Liver (tissue), 9 donors: ENCODE data around the gene RAB22A. TPM values are rescaled to one million over a fixed set of nuclear protein-coding genes. Genes with fewer than 3 reads are reported as not detected.

Experiments used
- DNase-seq: peaks from one replicate; pipeline ENCODE4 v3.0.0-alpha.2; 2017; ENCODE audit warnings: low spot score
- H3K27ac ChIP-seq, 2 donors: one replicate each; pipeline ENCODE4 v1.7.0; 2013; ENCODE audit warnings: inconsistent platforms in 2 of 2, low read length in 2 of 2, control low read depth in 1 of 2, low read depth in 1 of 2, mild to moderate bottlenecking in 1 of 2
- H3K27me3 ChIP-seq, 4 donors: one replicate each; pipeline versions ENCODE4 v1.6.1 to v1.7.0; 2013; ENCODE audit warnings: low read length in 3 of 4, inconsistent platforms in 1 of 4, mild to moderate bottlenecking in 1 of 4, moderate library complexity in 1 of 4; ENCODE audit not compliant: control insufficient read depth in 4 of 4, insufficient read depth in 4 of 4
- H3K36me3 ChIP-seq, 4 donors: one replicate each; pipeline versions ENCODE4 v1.6.1 to v1.7.0; 2013; ENCODE audit warnings: low read length in 3 of 4, mild to moderate bottlenecking in 3 of 4, low read depth in 1 of 4, moderate library complexity in 1 of 4; ENCODE audit not compliant: control insufficient read depth in 4 of 4, insufficient read depth in 3 of 4
- H3K4me1 ChIP-seq, 4 donors: one replicate each; pipeline versions ENCODE4 v1.6.1 to v1.7.0; 2013; ENCODE audit warnings: low read length in 3 of 4, mild to moderate bottlenecking in 3 of 4, moderate library complexity in 1 of 4; ENCODE audit not compliant: control insufficient read depth in 4 of 4, insufficient read depth in 4 of 4
- H3K4me3 ChIP-seq, 3 donors: one replicate each; pipeline versions ENCODE4 v1.6.1 to v1.7.0; 2013; ENCODE audit warnings: low read length in 3 of 3, control low read depth in 1 of 3, low read depth in 1 of 3, mild to moderate bottlenecking in 1 of 3
- H3K9ac ChIP-seq, 2 donors: one replicate each; pipeline ENCODE4 v1.7.0; 2013; ENCODE audit warnings: low read length in 2 of 2, mild to moderate bottlenecking in 2 of 2, moderate library complexity in 2 of 2, control low read depth in 1 of 2, low read depth in 1 of 2
- H3K9me3 ChIP-seq, 4 donors: one replicate each; pipeline versions ENCODE4 v1.6.1 to v1.7.0; 2013; ENCODE audit warnings: low read length in 3 of 4; ENCODE audit not compliant: control insufficient read depth in 4 of 4
- ATF3 ChIP-seq: IDR thresholded peaks from 2 replicates; pipeline ENCODE4 v1.6.1; 2016; ENCODE audit warnings: antibody characterized with exemption
- EGR1 ChIP-seq, 2 donors: IDR thresholded peaks; 2 replicates each; pipeline ENCODE4 v1.6.1; 2016 to 2018; ENCODE audit warnings: antibody characterized with exemption in 2 of 2, low read depth in 2 of 2
- FOXA1 ChIP-seq: IDR thresholded peaks from 2 replicates; pipeline ENCODE4 v1.6.1; 2016; ENCODE audit warnings: antibody characterized with exemption
- GABPA ChIP-seq, 2 donors: IDR thresholded peaks in 1 of 2; conservative IDR thresholded peaks in 1 of 2; 2 replicates each; pipeline ENCODE4 v1.6.1; 2016; ENCODE audit warnings: antibody characterized with exemption in 2 of 2, mild to moderate bottlenecking in 1 of 2, moderate library complexity in 1 of 2
- HNF4A ChIP-seq, 2 donors: conservative IDR thresholded peaks; 2 replicates each; pipeline ENCODE4 v1.6.1; 2016; ENCODE audit warnings: antibody characterized with exemption in 2 of 2, mild to moderate bottlenecking in 2 of 2
- HNF4G ChIP-seq: IDR thresholded peaks from 2 replicates; pipeline ENCODE4 v1.6.1; 2016; ENCODE audit warnings: antibody characterized with exemption
- JUND ChIP-seq, 2 donors: IDR thresholded peaks; 2 replicates each; pipeline ENCODE4 v1.6.1; 2016; ENCODE audit warnings: antibody characterized with exemption in 2 of 2
- MAX ChIP-seq: IDR thresholded peaks from 2 replicates; pipeline ENCODE4 v1.6.1; 2016; ENCODE audit warnings: antibody characterized with exemption
- NR2F2 ChIP-seq: IDR thresholded peaks from 2 replicates; pipeline ENCODE4 v1.6.1; 2016; ENCODE audit warnings: antibody characterized with exemption
- REST ChIP-seq: IDR thresholded peaks from 2 replicates; pipeline ENCODE4 v1.6.1; 2016; ENCODE audit warnings: antibody characterized with exemption, mild to moderate bottlenecking
- RXRA ChIP-seq, 2 donors: IDR thresholded peaks; 2 replicates each; pipeline ENCODE4 v1.6.1; 2017 to 2018; ENCODE audit warnings: antibody characterized with exemption in 2 of 2, mild to moderate bottlenecking in 1 of 2
- TAF1 ChIP-seq: conservative IDR thresholded peaks from 2 replicates; pipeline ENCODE4 v1.6.1; 2016; ENCODE audit warnings: antibody characterized with exemption, mild to moderate bottlenecking
- YY1 ChIP-seq: IDR thresholded peaks from 2 replicates; pipeline ENCODE4 v1.6.1; 2016; ENCODE audit warnings: antibody characterized with exemption, mild to moderate bottlenecking
- WGBS: extraction: QIAGEN DNeasy Blood & Tissue Kit; methylation state at CpG from one replicate; pipeline ENCODE4 v1.1.7; 2013; 5-methylcytosine and 5-hydroxymethylcytosine counted together
- polyA plus RNA-seq, 2 donors: library from polyadenylated mRNA; stranded (reverse) in 1 of 2; unstranded in 1 of 2; fragments of 200-250 nt in 1 of 2; fragments of >200 nt in 1 of 2; fragmentation: Nextera tagmentation in 1 of 2; extraction: Ambion mirVana in 1 of 2; gene quantifications; one replicate each; pipeline versions ENCODE4 v1.2.1 to v1.2.3, GENCODE V29; 2013 to 2015
- total RNA-seq, 2 donors: library from RNA; depleted of rRNA; stranded (reverse); fragments of >200 nt; gene quantifications; one replicate each; pipeline ENCODE4 v1.2.3, GENCODE V29; 2014
- TF ChIP-seq, protein P1 (sequence below): IDR thresholded peaks from 2 replicates; pipeline ENCODE4 v1.6.1; 2016; ENCODE audit warnings: antibody characterized with exemption
- donor health status: healthy.
- donor health status: healthy.
- donor health status: healthy.
- donor health status: healthy.
- donor health status: healthy.

Gene RAB22A
- total and polyA plus RNA-seq, 4 donors = 3.0 to 8.1 (median 5.8) TPM

DNA sequence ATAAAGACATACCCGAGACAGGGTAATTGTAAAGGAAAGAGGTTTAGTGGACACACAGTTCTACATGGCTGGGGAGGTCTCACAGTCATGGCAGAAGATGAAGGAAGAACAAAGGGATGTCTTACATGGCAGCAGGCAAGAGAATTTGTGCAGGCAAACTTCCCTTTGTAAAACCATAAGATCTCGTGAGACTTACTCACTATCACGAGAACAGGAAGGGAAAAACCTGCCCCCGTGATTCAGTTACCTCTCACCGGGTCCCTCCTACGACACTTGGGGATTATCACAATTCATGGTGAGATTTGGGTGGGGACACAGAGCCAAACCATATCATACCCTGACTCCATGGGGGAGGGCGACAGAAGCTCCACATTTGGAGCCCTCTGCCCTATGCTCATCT is 72.1 kb downstream of the RAB22A start:
- no peak overlapping the region for H3K4me3 ChIP-seq
- H3K9me3 ChIP-seq = peaks cover 0 to 3% (median 2%) of the 10 kb centered on the region in 4 donors
- WGBS = 92% methylated on average over 7 of the region's 7 CpGs
- H3K9ac ChIP-seq = no peak overlapping the region
- no peak for DNase-seq
- H3K36me3 ChIP-seq = no peaks in the 10 kb centered on the region
- H3K4me1 ChIP-seq = no peaks in the 10 kb centered on the region
- H3K27me3 ChIP-seq = no peaks in the 10 kb centered on the region
- H3K27ac ChIP-seq = no peak overlapping the region
- no peak for TF ChIP-seq EGR1 (IDR thresholded peaks at IDR 0.05; ENCODE audit: low read depth in 2 of 2)
- no peak for TF ChIP-seq HNF4G
- no peak for TF ChIP-seq ATF3
- no peak for TF ChIP-seq MAX
- TF ChIP-seq YY1 = no peak
- TF ChIP-seq TAF1 = no peak

GRCh38 chr20:58382096-58382495 is 72.6 kb downstream of the RAB22A start:
- no peak overlapping the region for H3K27ac ChIP-seq
- no peak overlapping the region for H3K4me3 ChIP-seq
- no peaks in the 10 kb centered on the region for H3K27me3 ChIP-seq
- no peak overlapping the region for H3K9ac ChIP-seq
- 89% methylated on average over 4 of the region's 4 CpGs for WGBS
- DNase-seq = no peak
- no peaks in the 10 kb centered on the region for H3K4me1 ChIP-seq
- no peaks in the 10 kb centered on the region for H3K36me3 ChIP-seq
- H3K9me3 ChIP-seq = peaks cover 0 to 3% (median 2%) of the 10 kb centered on the region in 4 donors
- TF ChIP-seq RXRA (IDR thresholded peaks at IDR 0.05) (no peak), HNF4A (conservative IDR thresholded peaks at IDR 0.05) (no peak), REST (no peak)

GRCh38 chr20:58384821-58385220 is 75.3 kb downstream of the RAB22A start:
- Histone ChIP-seq H3K4me3 (no peak overlapping the region), H3K4me1 (peaks cover 0 to 2% (median 1%) of the 10 kb centered on the region in 4 donors), H3K27ac (no peak overlapping the region), H3K9ac (no peak overlapping the region), H3K9me3 (peaks cover 0 to 3% (median 2%) of the 10 kb centered on the region in 4 donors), H3K27me3 (no peaks in the 10 kb centered on the region), H3K36me3 (no peaks in the 10 kb centered on the region)
- 95% methylated on average over 5 of the region's 5 CpGs for WGBS
- TF ChIP-seq GABPA (IDR thresholded peaks at IDR 0.05 in 1 of 2, conservative IDR thresholded peaks at IDR 0.05 in 1 of 2) (no peak), JUND (IDR thresholded peaks at IDR 0.05) (no peak), FOXA1 (no peak), HNF4G (no peak), RXRA (IDR thresholded peaks at IDR 0.05) (no peak), NR2F2 (no peak)
- TF ChIP-seq, protein P1, sequence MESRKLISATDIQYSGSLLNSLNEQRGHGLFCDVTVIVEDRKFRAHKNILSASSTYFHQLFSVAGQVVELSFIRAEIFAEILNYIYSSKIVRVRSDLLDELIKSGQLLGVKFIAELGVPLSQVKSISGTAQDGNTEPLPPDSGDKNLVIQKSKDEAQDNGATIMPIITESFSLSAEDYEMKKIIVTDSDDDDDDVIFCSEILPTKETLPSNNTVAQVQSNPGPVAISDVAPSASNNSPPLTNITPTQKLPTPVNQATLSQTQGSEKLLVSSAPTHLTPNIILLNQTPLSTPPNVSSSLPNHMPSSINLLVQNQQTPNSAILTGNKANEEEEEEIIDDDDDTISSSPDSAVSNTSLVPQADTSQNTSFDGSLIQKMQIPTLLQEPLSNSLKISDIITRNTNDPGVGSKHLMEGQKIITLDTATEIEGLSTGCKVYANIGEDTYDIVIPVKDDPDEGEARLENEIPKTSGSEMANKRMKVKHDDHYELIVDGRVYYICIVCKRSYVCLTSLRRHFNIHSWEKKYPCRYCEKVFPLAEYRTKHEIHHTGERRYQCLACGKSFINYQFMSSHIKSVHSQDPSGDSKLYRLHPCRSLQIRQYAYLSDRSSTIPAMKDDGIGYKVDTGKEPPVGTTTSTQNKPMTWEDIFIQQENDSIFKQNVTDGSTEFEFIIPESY = no peak
- DNase-seq = no peak
